Activated CD4-positive, CD25-positive, alpha-beta regulatory T cell treated with anti-CD3 and anti-CD28 coated beads, Interleukin-2, amount 50 U/mL, for 16 hours (primary cell): ENCODE data around the gene ACY1.

Experiments
- DNase-seq: peaks from one replicate; pipeline ENCODE4 v3.0.0-alpha.2; 2020; ENCODE audit warnings: low read depth, low spot score

Gene ACY1

GRCh38 chr3:51945926-51946705 is 37.2 kb upstream of the ACY1 start:
- DNase-seq = no peak

GRCh38 chr3:51946796-51947195 is 36.5 kb upstream of the ACY1 start:
- DNase-seq = no peak

GRCh38 chr3:51947215-51947900 is 36.0 kb upstream of the ACY1 start:
- no peak for DNase-seq

GRCh38 chr3:51948016-51948580 is 35.2 kb upstream of the ACY1 start:
- no peak for DNase-seq

- DNase-seq = no peak
These were observed 34.2 kb upstream of the ACY1 start for GRCh38 chr3:51949121-51949520.

- DNase-seq = no peak
These were observed 32.4 kb upstream of the ACY1 start for GRCh38 chr3:51950899-51951298.

GRCh38 chr3:51953445-51953844 is 29.9 kb upstream of the ACY1 start:
- DNase-seq = no peak

- DNase-seq = no peak
These were observed 29.2 kb upstream of the ACY1 start for GRCh38 chr3:51954105-51954504.

GRCh38 chr3:51954713-51955112 is 28.6 kb upstream of the ACY1 start:
- DNase-seq = no peak

GRCh38 chr3:51955175-51955892 is 28.0 kb upstream of the ACY1 start, which contains the start of gene GPR62:
Gene GPR62 (plus strand): TSS chr3:51955381. CDS start chr3:51955653, 272 bp downstream.
- DNase-seq = no peak

- DNase-seq = no peak
These were observed 27.2 kb upstream of the ACY1 start for GRCh38 chr3:51955893-51956770.

GRCh38 chr3:51957520-51958205 is 25.7 kb upstream of the ACY1 start:
- DNase-seq = no peak

GRCh38 chr3:51958603-51959521 is 24.5 kb upstream of the ACY1 start:
- no peak for DNase-seq

- DNase-seq = no peak
These were observed 23.7 kb upstream of the ACY1 start for GRCh38 chr3:51959651-51960050.

GRCh38 chr3:51960386-51960785 is 22.9 kb upstream of the ACY1 start:
- no peak for DNase-seq

GRCh38 chr3:51961011-51961410 is 22.3 kb upstream of the ACY1 start:
- no peak for DNase-seq

- DNase-seq = no peak
These were observed 21.4 kb upstream of the ACY1 start for GRCh38 chr3:51961602-51962569.

- DNase-seq = no peak
These were observed 20.3 kb upstream of the ACY1 start for GRCh38 chr3:51962854-51963530.
